GM12878 (cell line): Measurements from ENCODE around the gene CATSPER3. TPM values are rescaled to one million over a fixed set of nuclear protein-coding genes. Genes with fewer than 3 reads are reported as not detected.

Source experiments
- ATAC-seq: fragments of 200-7000 bp; cut with Tn5 transposase; 3 replicates; pipeline ENCODE4 v1.9.1; 2020; ENCODE audit warnings: mild to moderate bottlenecking, moderate library complexity
- BruUV-seq: library from RNA; stranded (reverse); fragments of 400-500 nt; replicated peaks from 2 replicates; lab custom pipeline; 2021; lab: Mats Ljungman, UMichigan
- CTCF ChIA-PET: fragments of 300-600 bp; sonication (Branson Sonifier 250); formaldehyde crosslinking; extraction: SDS; loops from one replicate; lab custom pipeline; 2021; ENCODE audit warnings: inconsistent platforms; lab: Yijun Ruan, JAX
- POLR2A ChIA-PET: fragments of 350-600 bp; formaldehyde crosslinking; extraction: SDS; loops from one replicate; lab custom pipeline; 2021; ENCODE audit warnings: inconsistent platforms; lab: Charles Lee
- RAD21 ChIA-PET: fragments of 300-600 bp; sonication (Branson Sonifier 250); formaldehyde crosslinking; loops from one replicate; lab custom pipeline; 2023; ENCODE audit warnings: antibody characterized with exemption; ENCODE audit not compliant: unreplicated experiment; lab: Charles Lee
- SMC1A ChIA-PET: fragments of 300-600 bp; sonication (Branson Sonifier 250); formaldehyde crosslinking; loops from one replicate; lab custom pipeline; 2023; ENCODE audit not compliant: unreplicated experiment, uncharacterized antibody; lab: Charles Lee
- DNase-seq: peaks from one replicate; pipeline ENCODE4 v3.0.0-alpha.2; 2011; ENCODE audit warnings: low read depth, low spot score
- FAIRE-seq: peaks from 3 replicates; lab custom pipeline; 2011; peaks lifted over from hg19 to GRCh38; lab: Jason Lieb, UNC
- H2AFZ ChIP-seq: 2 replicates; pipeline ENCODE4 v1.6.0; 2011; ENCODE audit warnings: low read depth, low read length, control low read depth; ENCODE audit not compliant: control insufficient read depth
- H3K27ac ChIP-seq: 2 replicates; pipeline ENCODE4 v1.5.1; 2011; ENCODE audit warnings: control low read depth; ENCODE audit not compliant: control insufficient read depth, insufficient read depth
- H3K27me3 ChIP-seq, 2 experiments: replicated peaks in 1 of 2; 2 replicates each; pipeline versions ENCODE4 v1.6.0 to v1.6.1; 2011; ENCODE audit warnings: low read length in 1 of 2; ENCODE audit not compliant: control insufficient read depth in 2 of 2, insufficient read depth in 2 of 2
- H3K36me3 ChIP-seq, 2 experiments: 2 replicates each; pipeline ENCODE4 v1.5.1; 2011; ENCODE audit warnings: low read length in 1 of 2; ENCODE audit not compliant: control insufficient read depth in 2 of 2, insufficient read depth in 2 of 2
- H3K4me1 ChIP-seq: 2 replicates; pipeline ENCODE4 v1.6.1; 2011; ENCODE audit warnings: mild to moderate bottlenecking, low read length, moderate library complexity, mixed read lengths; ENCODE audit not compliant: control insufficient read depth, insufficient read depth
- H3K4me2 ChIP-seq: 2 replicates; pipeline ENCODE4 v1.6.0; 2011; ENCODE audit warnings: control low read depth; ENCODE audit not compliant: control insufficient read depth, insufficient read depth
- H3K4me3 ChIP-seq: fragments of 200-600 bp; sonication (generic); 2 replicates; pipeline ENCODE4 v1.5.1; 2016
- H3K79me2 ChIP-seq: 2 replicates; pipeline ENCODE4 v1.6.0; 2011; ENCODE audit warnings: low read length; ENCODE audit not compliant: control insufficient read depth, insufficient read depth
- H3K9ac ChIP-seq: 2 replicates; pipeline ENCODE4 v1.8.0; 2011; ENCODE audit warnings: low read length, control low read depth, mixed read lengths; ENCODE audit not compliant: control insufficient read depth, insufficient read depth
- H3K9me3 ChIP-seq: replicated peaks from 3 replicates; pipeline ENCODE4 v1.5.1; 2011; ENCODE audit warnings: mild to moderate bottlenecking, low read length; ENCODE audit not compliant: control insufficient read depth, insufficient read depth
- H4K20me1 ChIP-seq: 2 replicates; pipeline ENCODE4 v1.6.0; 2011; ENCODE audit not compliant: control insufficient read depth, insufficient read depth
- CREB1 ChIP-seq: IDR thresholded peaks from 2 replicates; pipeline ENCODE4 v1.6.1; 2012; ENCODE audit warnings: low read depth, mild to moderate bottlenecking, inconsistent platforms
- MYB ChIP-seq: fragments of 150-350 bp; IDR thresholded peaks from 2 replicates; pipeline ENCODE4 v1.6.1; 2014; ENCODE audit warnings: mild to moderate bottlenecking, low read depth, low read length, borderline replicate concordance
- RFX5 ChIP-seq: IDR thresholded peaks from 2 replicates; pipeline ENCODE4 v1.6.1; 2011; ENCODE audit warnings: low read depth, low read length, improper control_type of control experiment
- RUNX3 ChIP-seq: IDR thresholded peaks from 2 replicates; pipeline ENCODE4 v1.6.1; 2012; ENCODE audit warnings: low read length, inconsistent platforms
- SP1 ChIP-seq: IDR thresholded peaks from one replicate; pipeline ENCODE4 v1.6.1; 2011; ENCODE audit warnings: low read depth, low read length
- SREBF1 ChIP-seq: IDR thresholded peaks from 2 replicates; pipeline ENCODE4 v1.6.1; 2012; ENCODE audit warnings: mild to moderate bottlenecking, low read length
- ZNF217 ChIP-seq: fragments of 450-650 bp; IDR thresholded peaks from 2 replicates; pipeline ENCODE4 v1.6.1; 2017; ENCODE audit warnings: antibody characterized with exemption, mild to moderate bottlenecking
- WGBS: methylation state at CpG from one replicate; pipeline ENCODE4 v1.1.6; 2016; ENCODE audit warnings: low lambda C conversion rate; ENCODE audit not compliant: insufficient replicate concordance, insufficient coverage; ENCODE audit errors: missing lambda C conversion rate; 5-methylcytosine and 5-hydroxymethylcytosine counted together
- in situ Hi-C: fragments of 300-500 bp; cut with MboI; formaldehyde crosslinking; loops from 9 replicates; pipeline ENCODE4 v1.14.3; 2018; ENCODE audit warnings: mixed read lengths
- intact Hi-C: fragments of 100-400 bp; cut with micrococcal nuclease; formaldehyde crosslinking; loops from one replicate; pipeline ENCODE4 v1.14.2; 2022; ENCODE audit not compliant: unreplicated experiment
- polyA plus RNA-seq, 11 experiments: library from polyadenylated mRNA; depleted of rRNA in 4 of 11; unstranded in 6 of 11; stranded (reverse) in 5 of 11; fragments of >200 nt; fragmentation: Nextera tagmentation in 4 of 11; fragmentation: Illumina TruSeq in 1 of 11; extraction: Ambion mirVana in 4 of 11; extraction: Trizol in 1 of 11; gene quantifications; 1 replicate in 1 of 11; 2 replicates in 10 of 11; pipeline versions ENCODE4 v1.2.1 to v1.2.3, GENCODE V29; 2011 to 2016; ENCODE audit warnings: inconsistent platforms in 2 of 11, missing spikeins in 2 of 11, low read depth in 1 of 11
- total RNA-seq, 4 experiments: library from RNA; depleted of rRNA in 3 of 4; stranded (reverse); fragments of >200 nt in 3 of 4; fragmentation: Illumina TruSeq in 1 of 4; extraction: Trizol in 1 of 4; gene quantifications; 2 replicates each; pipeline versions ENCODE4 v1.2.1 to v1.2.3, GENCODE V29; 2013 to 2021
- TF ChIP-seq, protein P1 (sequence below): fragments of 450-650 bp; IDR thresholded peaks from 2 replicates; pipeline ENCODE4 v1.6.1; 2018; ENCODE audit warnings: mild to moderate bottlenecking, low read depth, moderate library complexity; ENCODE audit not compliant: partially characterized antibody
- TF ChIP-seq, protein P2 (sequence below): IDR thresholded peaks from 2 replicates; pipeline ENCODE4 v1.6.1; 2012; ENCODE audit warnings: improper control_type of control experiment, low read depth, low read length; ENCODE audit not compliant: insufficient replicate concordance
- TF ChIP-seq, protein P3 (sequence below): fragments of 450-650 bp; IDR thresholded peaks from 2 replicates; pipeline ENCODE4 v1.6.1; 2014; ENCODE audit warnings: mild to moderate bottlenecking

The CATSPER3 gene
- total and polyA plus RNA-seq, 10 of the 15 experiments (the other 5 are each of a cell fraction or from before 2014, with no cell fraction given): 0.06 to 0.38 (median 0.13) TPM; not detected in 4

DNA sequence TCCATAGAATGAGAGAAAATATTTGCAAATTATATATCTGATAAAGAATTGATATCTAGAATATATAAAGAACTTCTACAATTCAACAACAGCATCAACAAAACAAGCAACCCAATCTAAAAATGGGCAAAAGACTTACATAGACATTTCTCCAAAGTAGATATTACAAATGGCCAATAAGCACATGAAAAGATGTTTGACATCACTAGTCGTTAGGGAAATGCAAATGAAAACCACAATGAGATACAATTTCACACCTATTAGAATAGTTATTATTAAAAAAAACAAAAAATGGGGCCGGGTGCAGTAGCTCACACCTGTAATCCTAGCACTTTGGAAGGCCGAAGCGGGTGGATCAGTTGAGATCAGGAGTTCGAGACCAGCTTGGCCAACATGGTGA lies 24.4 kb downstream of the CATSPER3 start:
- no peak for ATAC-seq

DNA sequence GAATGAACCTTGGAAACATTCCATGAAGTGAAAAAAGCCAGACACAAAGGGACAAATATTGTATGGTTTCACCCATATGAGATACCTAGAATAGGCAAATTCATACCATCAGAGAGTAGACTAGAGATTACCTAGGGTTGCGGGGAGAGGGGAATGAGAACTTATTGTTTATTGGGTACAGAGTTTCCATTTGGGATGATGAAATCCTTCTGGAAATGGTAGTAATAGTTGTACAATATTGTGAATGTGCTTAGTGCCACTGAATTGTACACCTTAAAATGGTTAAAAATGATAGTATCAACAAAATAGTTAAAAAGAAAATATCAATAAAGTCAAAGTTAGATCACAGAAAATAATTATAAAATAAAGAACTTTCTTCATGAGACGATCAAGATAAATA lies 25.5 kb downstream of the CATSPER3 start:
- POLR2A ChIA-PET: no interaction called here
- SMC1A ChIA-PET: no interaction called here
- Histone ChIP-seq H3K4me2 (no peak overlapping the region), H3K27ac (no peak overlapping the region), H3K27me3 (no peaks in the 10 kb centered on the region), H3K9ac (no peak overlapping the region), H3K79me2 (no peaks in the 10 kb centered on the region), H3K4me1 (no peaks in the 10 kb centered on the region), H4K20me1 (no peaks in the 10 kb centered on the region), H3K9me3 (no peaks in the 10 kb centered on the region; the same call in 2 of the 3 replicates), H3K36me3 (no peaks in the 10 kb centered on the region), H3K4me3 (no peak overlapping the region), H2AFZ (no peak overlapping the region)
- FAIRE-seq (no peak), ATAC-seq (no peak), DNase-seq (no peak)
- BruUV-seq: no TSS peak
- RAD21 ChIA-PET: no interaction called here
- intact Hi-C loops: no loop called here
- in situ Hi-C loops: no loop called here
- WGBS: 60% methylated on average over 2 of the region's 2 CpGs
- CTCF ChIA-PET: no interaction called here
- TF ChIP-seq SP1 (no peak), SREBF1 (no peak), RUNX3 (no peak)
- TF ChIP-seq, protein P1, sequence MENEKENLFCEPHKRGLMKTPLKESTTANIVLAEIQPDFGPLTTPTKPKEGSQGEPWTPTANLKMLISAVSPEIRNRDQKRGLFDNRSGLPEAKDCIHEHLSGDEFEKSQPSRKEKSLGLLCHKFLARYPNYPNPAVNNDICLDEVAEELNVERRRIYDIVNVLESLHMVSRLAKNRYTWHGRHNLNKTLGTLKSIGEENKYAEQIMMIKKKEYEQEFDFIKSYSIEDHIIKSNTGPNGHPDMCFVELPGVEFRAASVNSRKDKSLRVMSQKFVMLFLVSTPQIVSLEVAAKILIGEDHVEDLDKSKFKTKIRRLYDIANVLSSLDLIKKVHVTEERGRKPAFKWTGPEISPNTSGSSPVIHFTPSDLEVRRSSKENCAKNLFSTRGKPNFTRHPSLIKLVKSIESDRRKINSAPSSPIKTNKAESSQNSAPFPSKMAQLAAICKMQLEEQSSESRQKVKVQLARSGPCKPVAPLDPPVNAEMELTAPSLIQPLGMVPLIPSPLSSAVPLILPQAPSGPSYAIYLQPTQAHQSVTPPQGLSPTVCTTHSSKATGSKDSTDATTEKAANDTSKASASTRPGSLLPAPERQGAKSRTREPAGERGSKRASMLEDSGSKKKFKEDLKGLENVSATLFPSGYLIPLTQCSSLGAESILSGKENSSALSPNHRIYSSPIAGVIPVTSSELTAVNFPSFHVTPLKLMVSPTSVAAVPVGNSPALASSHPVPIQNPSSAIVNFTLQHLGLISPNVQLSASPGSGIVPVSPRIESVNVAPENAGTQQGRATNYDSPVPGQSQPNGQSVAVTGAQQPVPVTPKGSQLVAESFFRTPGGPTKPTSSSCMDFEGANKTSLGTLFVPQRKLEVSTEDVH: no peak
- TF ChIP-seq, protein P2, sequence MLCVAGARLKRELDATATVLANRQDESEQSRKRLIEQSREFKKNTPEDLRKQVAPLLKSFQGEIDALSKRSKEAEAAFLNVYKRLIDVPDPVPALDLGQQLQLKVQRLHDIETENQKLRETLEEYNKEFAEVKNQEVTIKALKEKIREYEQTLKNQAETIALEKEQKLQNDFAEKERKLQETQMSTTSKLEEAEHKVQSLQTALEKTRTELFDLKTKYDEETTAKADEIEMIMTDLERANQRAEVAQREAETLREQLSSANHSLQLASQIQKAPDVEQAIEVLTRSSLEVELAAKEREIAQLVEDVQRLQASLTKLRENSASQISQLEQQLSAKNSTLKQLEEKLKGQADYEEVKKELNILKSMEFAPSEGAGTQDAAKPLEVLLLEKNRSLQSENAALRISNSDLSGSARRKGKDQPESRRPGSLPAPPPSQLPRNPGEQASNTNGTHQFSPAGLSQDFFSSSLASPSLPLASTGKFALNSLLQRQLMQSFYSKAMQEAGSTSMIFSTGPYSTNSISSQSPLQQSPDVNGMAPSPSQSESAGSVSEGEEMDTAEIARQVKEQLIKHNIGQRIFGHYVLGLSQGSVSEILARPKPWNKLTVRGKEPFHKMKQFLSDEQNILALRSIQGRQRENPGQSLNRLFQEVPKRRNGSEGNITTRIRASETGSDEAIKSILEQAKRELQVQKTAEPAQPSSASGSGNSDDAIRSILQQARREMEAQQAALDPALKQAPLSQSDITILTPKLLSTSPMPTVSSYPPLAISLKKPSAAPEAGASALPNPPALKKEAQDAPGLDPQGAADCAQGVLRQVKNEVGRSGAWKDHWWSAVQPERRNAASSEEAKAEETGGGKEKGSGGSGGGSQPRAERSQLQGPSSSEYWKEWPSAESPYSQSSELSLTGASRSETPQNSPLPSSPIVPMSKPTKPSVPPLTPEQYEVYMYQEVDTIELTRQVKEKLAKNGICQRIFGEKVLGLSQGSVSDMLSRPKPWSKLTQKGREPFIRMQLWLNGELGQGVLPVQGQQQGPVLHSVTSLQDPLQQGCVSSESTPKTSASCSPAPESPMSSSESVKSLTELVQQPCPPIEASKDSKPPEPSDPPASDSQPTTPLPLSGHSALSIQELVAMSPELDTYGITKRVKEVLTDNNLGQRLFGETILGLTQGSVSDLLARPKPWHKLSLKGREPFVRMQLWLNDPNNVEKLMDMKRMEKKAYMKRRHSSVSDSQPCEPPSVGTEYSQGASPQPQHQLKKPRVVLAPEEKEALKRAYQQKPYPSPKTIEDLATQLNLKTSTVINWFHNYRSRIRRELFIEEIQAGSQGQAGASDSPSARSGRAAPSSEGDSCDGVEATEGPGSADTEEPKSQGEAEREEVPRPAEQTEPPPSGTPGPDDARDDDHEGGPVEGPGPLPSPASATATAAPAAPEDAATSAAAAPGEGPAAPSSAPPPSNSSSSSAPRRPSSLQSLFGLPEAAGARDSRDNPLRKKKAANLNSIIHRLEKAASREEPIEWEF: no peak

More for the DNA sequence above, 24.4 kb downstream of the CATSPER3 start:
- RAD21 ChIA-PET: no interaction called here
- Histone ChIP-seq H3K9me3 (no peaks in the 10 kb centered on the region; the same call in 2 of the 3 replicates), H3K9ac (no peak overlapping the region), H2AFZ (no peak overlapping the region), H3K27ac (no peak overlapping the region), H3K27me3 (no peaks in the 10 kb centered on the region), H3K4me1 (no peaks in the 10 kb centered on the region), H3K79me2 (no peaks in the 10 kb centered on the region), H3K36me3 (no peaks in the 10 kb centered on the region), H3K4me3 (no peak overlapping the region), H4K20me1 (no peaks in the 10 kb centered on the region), H3K4me2 (no peak overlapping the region)
- DNase-seq (no peak), FAIRE-seq (no peak)
- SMC1A ChIA-PET: no interaction called here
- no TSS peak for BruUV-seq
- POLR2A ChIA-PET: no interaction called here
- intact Hi-C loops (no loop called here), in situ Hi-C loops (no loop called here)
- CTCF ChIA-PET: no interaction called here
- TF ChIP-seq CREB1 (0 out of 2 replicates have a peak, but pooled peaks have one; percentile 15), MYB (no peak), ZNF217 (no peak), RFX5 (peak; percentile 78)
- TF ChIP-seq, protein P3, sequence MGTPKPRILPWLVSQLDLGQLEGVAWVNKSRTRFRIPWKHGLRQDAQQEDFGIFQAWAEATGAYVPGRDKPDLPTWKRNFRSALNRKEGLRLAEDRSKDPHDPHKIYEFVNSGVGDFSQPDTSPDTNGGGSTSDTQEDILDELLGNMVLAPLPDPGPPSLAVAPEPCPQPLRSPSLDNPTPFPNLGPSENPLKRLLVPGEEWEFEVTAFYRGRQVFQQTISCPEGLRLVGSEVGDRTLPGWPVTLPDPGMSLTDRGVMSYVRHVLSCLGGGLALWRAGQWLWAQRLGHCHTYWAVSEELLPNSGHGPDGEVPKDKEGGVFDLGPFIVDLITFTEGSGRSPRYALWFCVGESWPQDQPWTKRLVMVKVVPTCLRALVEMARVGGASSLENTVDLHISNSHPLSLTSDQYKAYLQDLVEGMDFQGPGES: no peak
- 62% methylated on average over 5 of the region's 5 CpGs for WGBS
